Nephron (organoid): ENCODE results near the gene TNS3.

Experiments used
- H3K27ac Mint-ChIP-seq, 3 experiments: 2 replicates each; pipeline ENCODE4 v1.8.0; 2020; ENCODE audit warnings: mixed read lengths in 3 of 3, mild to moderate bottlenecking in 2 of 3, moderate library complexity in 1 of 3
- H3K27me3 Mint-ChIP-seq: 2 replicates; pipeline ENCODE4 v1.8.0; 2021; ENCODE audit warnings: low read depth, mild to moderate bottlenecking, moderate library complexity, mixed read lengths
- H3K36me3 Mint-ChIP-seq: 2 replicates; pipeline ENCODE4 v1.8.0; 2020; ENCODE audit warnings: low read depth, mixed read lengths
- H3K4me1 Mint-ChIP-seq: 2 replicates; pipeline ENCODE4 v1.8.0; 2020; ENCODE audit warnings: mixed read lengths
- H3K4me3 Mint-ChIP-seq, 3 experiments: 2 replicates each; pipeline ENCODE4 v1.8.0; 2020; ENCODE audit warnings: mild to moderate bottlenecking in 3 of 3, mixed read lengths in 3 of 3, moderate library complexity in 2 of 3
- H3K9me3 Mint-ChIP-seq: 2 replicates; pipeline ENCODE4 v1.8.0; 2020; ENCODE audit warnings: mixed read lengths
- CTCF ChIP-seq, 3 experiments: fragments of 200-600 bp; sonication (generic); IDR thresholded peaks; one replicate each; pipeline ENCODE4 v1.5.0; 2021; ENCODE audit warnings: antibody characterized with exemption in 3 of 3; ENCODE audit not compliant: unreplicated experiment in 3 of 3

TNS3 gene

GRCh38 chr7:47301105-47301477, 280.8 kb downstream of the TNS3 start:
- H3K4me3 Mint-ChIP-seq: no peak overlapping the region
- H3K9me3 Mint-ChIP-seq: no peaks in the 10 kb centered on the region
- no peak overlapping the region for H3K27ac Mint-ChIP-seq
- peaks cover 53% of the 10 kb centered on the region for H3K36me3 Mint-ChIP-seq
- H3K27me3 Mint-ChIP-seq: peaks cover 4% of the 10 kb centered on the region
- no peak for TF ChIP-seq CTCF (IDR thresholded peaks at IDR 0.05; ENCODE audit: unreplicated experiment in 3 of 3)
- no peaks in the 10 kb centered on the region for H3K4me1 Mint-ChIP-seq

GRCh38 chr7:47300472-47301104, 281.3 kb downstream of the TNS3 start:
- no peak for TF ChIP-seq CTCF (IDR thresholded peaks at IDR 0.05; ENCODE audit: unreplicated experiment in 3 of 3)
- H3K9me3 Mint-ChIP-seq: no peaks in the 10 kb centered on the region
- H3K27ac Mint-ChIP-seq: no peak overlapping the region
- no peaks in the 10 kb centered on the region for H3K4me1 Mint-ChIP-seq
- peaks cover 4% of the 10 kb centered on the region for H3K27me3 Mint-ChIP-seq
- H3K36me3 Mint-ChIP-seq: peaks cover 58% of the 10 kb centered on the region
- H3K4me3 Mint-ChIP-seq: no peak overlapping the region

- H3K4me3 Mint-ChIP-seq: no peak overlapping the region
- peaks cover 4% of the 10 kb centered on the region for H3K27me3 Mint-ChIP-seq
- no peak for TF ChIP-seq CTCF (IDR thresholded peaks at IDR 0.05; ENCODE audit: unreplicated experiment in 3 of 3)
- peaks cover 6% of the 10 kb centered on the region for H3K4me1 Mint-ChIP-seq
- no peak overlapping the region for H3K27ac Mint-ChIP-seq
- H3K9me3 Mint-ChIP-seq: no peaks in the 10 kb centered on the region
- peaks cover 60% of the 10 kb centered on the region for H3K36me3 Mint-ChIP-seq
Measured at GRCh38 chr7:47299496-47299895, 282.4 kb downstream of the TNS3 start.

GRCh38 chr7:47298636-47299035, 283.3 kb downstream of the TNS3 start:
- Mint-ChIP-seq H3K9me3 (no peaks in the 10 kb centered on the region), H3K4me3 (no peak overlapping the region), H3K27ac (peak overlapping the region in 1 of 3 experiments; percentile 28), H3K4me1 (peaks cover 15% of the 10 kb centered on the region), H3K36me3 (peaks cover 63% of the 10 kb centered on the region), H3K27me3 (no peaks in the 10 kb centered on the region)
- TF ChIP-seq CTCF (IDR thresholded peaks at IDR 0.05; ENCODE audit: unreplicated experiment in 3 of 3): no peak

GRCh38 chr7:47297120-47297519, 284.8 kb downstream of the TNS3 start:
- Mint-ChIP-seq H3K4me1 (peaks cover 21% of the 10 kb centered on the region), H3K27me3 (no peaks in the 10 kb centered on the region)

More at GRCh38 chr7:47297120-47297519, 284.8 kb downstream of the TNS3 start:
- no peak overlapping the region for H3K4me3 Mint-ChIP-seq
- no peaks in the 10 kb centered on the region for H3K9me3 Mint-ChIP-seq
- H3K27ac Mint-ChIP-seq: no peak overlapping the region
- TF ChIP-seq CTCF (IDR thresholded peaks at IDR 0.05; ENCODE audit: unreplicated experiment in 3 of 3): no peak
- peaks cover 72% of the 10 kb centered on the region for H3K36me3 Mint-ChIP-seq
